ENCODE measurements around the gene PDLIM1. TPM values are rescaled to one million over a fixed set of nuclear protein-coding genes. Genes with fewer than 3 reads are reported as not detected.
A peak's percentile ranks its signal among the peaks of the same experiment; 100 is the strongest.

The PDLIM1 gene
- total and polyA plus RNA-seq, 2 of the 8 experiments (the other 6 are each of a cell fraction or from before 2014, with no cell fraction given): 169 to 245 TPM

- TF ChIP-seq CTCF (IDR thresholded peaks at IDR 0.05; ENCODE audit: control extremely low read depth in 1 of 3, insufficient read depth in 1 of 3, low read depth in 1 of 3, low read length in 3 of 3): no peak
- TF ChIP-seq POLR2AphosphoS5 (IDR thresholded peaks at IDR 0.05; ENCODE audit: low read depth, low read length): no peak
- TF ChIP-seq KDM5A (IDR thresholded peaks at IDR 0.05; ENCODE audit: low read length): no peak
- no peak for TF ChIP-seq CHD1 (IDR thresholded peaks at IDR 0.05; ENCODE audit: low read depth, low read length)
- TF ChIP-seq SP4 (IDR thresholded peaks at IDR 0.05; ENCODE audit: low read length): no peak
- no peak; the same call in 1 of the 2 replicates for TF ChIP-seq TBP (IDR thresholded peaks at IDR 0.05; ENCODE audit: low read depth, low read length)
- TF ChIP-seq E2F6 (IDR thresholded peaks at IDR 0.05): no peak
- no peak for TF ChIP-seq CBX8 (IDR thresholded peaks at IDR 0.05; ENCODE audit: borderline replicate concordance, low read depth, low read length)
- peak; percentile 83 for TF ChIP-seq ASH2L (IDR thresholded peaks at IDR 0.05; ENCODE audit: low read length)
- TF ChIP-seq EGR1 (IDR thresholded peaks at IDR 0.05; ENCODE audit: borderline replicate concordance, low read depth, low read length): no peak
- no peak for TF ChIP-seq SIRT6 (IDR thresholded peaks at IDR 0.05; ENCODE audit: low read length)
- TF ChIP-seq FOSL1 (IDR thresholded peaks at IDR 0.05; ENCODE audit: insufficient read depth, low read depth, low read length): no peak
- TF ChIP-seq ATF2 (IDR thresholded peaks at IDR 0.05; ENCODE audit: low read length): no peak
- TF ChIP-seq PHF8 (conservative IDR thresholded peaks at IDR 0.05; ENCODE audit: low read depth, low read length): no peak
- TF ChIP-seq CHD2 (IDR thresholded peaks at IDR 0.05; ENCODE audit: low read length): no peak
- TF ChIP-seq SAP30 (IDR thresholded peaks at IDR 0.05; ENCODE audit: insufficient read depth, insufficient replicate concordance, low read length): no peak
- TF ChIP-seq RXRA (IDR thresholded peaks at IDR 0.05; ENCODE audit: insufficient read depth, low read depth, low read length): no peak
- TF ChIP-seq MAFK (IDR thresholded peaks at IDR 0.05; ENCODE audit: low read depth, low read length): peak; percentile 64
- no peak for TF ChIP-seq POLR2A (IDR thresholded peaks at IDR 0.05; ENCODE audit: control extremely low read depth in 1 of 2, low read depth in 2 of 2, low read length in 2 of 2)
- no peak for TF ChIP-seq EP300 (IDR thresholded peaks at IDR 0.05; ENCODE audit: borderline replicate concordance in 1 of 2, low read depth in 2 of 2, low read length in 2 of 2)
These were observed 26.4 kb downstream of the PDLIM1 start (continued) for GRCh38 chr10:95264227-95265051.

Measured in H1 (cell line).